Large intestine (tissue), 3 donors: ENCODE measurements around the gene NOL6. TPM values are rescaled to one million over a fixed set of nuclear protein-coding genes. Genes with fewer than 3 reads are reported as not detected.

Experiments
- DNase-seq, 2 donors: peaks; one replicate each; pipeline versions ENCODE4 v3.0.0 to v3.0.0-alpha.2; 2013
- H3K27ac ChIP-seq: one replicate; pipeline ENCODE4 v1.5.1; 2013; ENCODE audit warnings: low read length
- H3K27me3 ChIP-seq: 2 replicates; pipeline ENCODE4 v1.6.1; 2013; ENCODE audit warnings: low read length; ENCODE audit not compliant: control insufficient read depth, insufficient read depth
- H3K36me3 ChIP-seq: 2 replicates; pipeline ENCODE4 v1.6.1; 2013; ENCODE audit warnings: low read length; ENCODE audit not compliant: control insufficient read depth, insufficient read depth
- H3K4me1 ChIP-seq: one replicate; pipeline ENCODE4 v1.6.1; 2013; ENCODE audit warnings: low read length; ENCODE audit not compliant: control insufficient read depth, insufficient read depth
- H3K4me3 ChIP-seq: one replicate; pipeline ENCODE4 v1.5.1; 2013; ENCODE audit warnings: low read length
- H3K9me3 ChIP-seq: one replicate; pipeline ENCODE4 v1.6.1; 2013; ENCODE audit warnings: mild to moderate bottlenecking, low read depth, low read length, moderate library complexity; ENCODE audit not compliant: control insufficient read depth
- WGBS: methylation state at CpG from one replicate; pipeline ENCODE4 v1.1.5; 2013; ENCODE audit warnings: low lambda C conversion rate; ENCODE audit not compliant: insufficient coverage; 5-methylcytosine and 5-hydroxymethylcytosine counted together
- polyA plus RNA-seq: library from polyadenylated mRNA; unstranded; fragments of 120-200 nt; gene quantifications from one replicate; pipeline ENCODE4 v1.2.1, GENCODE V29; 2013

NOL6 gene
- polyA plus RNA-seq, 1 donor, result 22.2 TPM

DNA sequence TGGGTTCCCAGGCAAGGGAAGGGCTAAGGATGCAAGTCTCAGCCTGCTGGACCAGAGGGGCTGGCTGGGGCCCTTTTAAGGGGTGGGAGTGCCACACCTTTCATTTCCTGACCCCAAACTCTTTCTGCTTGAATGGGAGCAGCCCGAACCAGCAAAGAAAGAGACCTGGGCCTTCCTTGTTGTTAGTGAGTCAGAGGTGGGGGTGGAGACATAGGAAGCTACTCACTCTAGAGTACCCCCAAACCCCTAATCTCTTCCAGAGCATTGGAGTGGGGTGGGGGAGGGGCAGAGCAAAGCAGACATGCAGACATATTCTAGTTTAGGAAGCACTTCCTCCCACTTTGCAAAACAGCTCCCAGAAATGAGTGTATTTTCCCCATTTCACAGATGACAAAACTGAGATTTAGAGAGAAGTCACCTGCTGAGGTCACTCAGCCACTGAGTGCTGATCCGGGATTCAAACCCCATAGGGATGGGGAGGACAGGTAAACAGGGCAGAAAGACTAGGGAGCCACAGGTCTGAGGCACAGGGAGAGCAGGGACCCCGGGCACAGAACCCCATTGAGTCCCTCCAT is 20.4 kb downstream of the NOL6 start:
- Histone ChIP-seq H3K27me3 (no peaks in the 10 kb centered on the region), H3K9me3 (no peaks in the 10 kb centered on the region), H3K4me1 (peaks cover 32% of the 10 kb centered on the region), H3K4me3 (no peak overlapping the region), H3K36me3 (no peaks in the 10 kb centered on the region), H3K27ac (peak overlapping the region; percentile 49)
- WGBS, result no CpG with 5 or more reads among the region's 3 CpGs
- no peak for DNase-seq

DNA sequence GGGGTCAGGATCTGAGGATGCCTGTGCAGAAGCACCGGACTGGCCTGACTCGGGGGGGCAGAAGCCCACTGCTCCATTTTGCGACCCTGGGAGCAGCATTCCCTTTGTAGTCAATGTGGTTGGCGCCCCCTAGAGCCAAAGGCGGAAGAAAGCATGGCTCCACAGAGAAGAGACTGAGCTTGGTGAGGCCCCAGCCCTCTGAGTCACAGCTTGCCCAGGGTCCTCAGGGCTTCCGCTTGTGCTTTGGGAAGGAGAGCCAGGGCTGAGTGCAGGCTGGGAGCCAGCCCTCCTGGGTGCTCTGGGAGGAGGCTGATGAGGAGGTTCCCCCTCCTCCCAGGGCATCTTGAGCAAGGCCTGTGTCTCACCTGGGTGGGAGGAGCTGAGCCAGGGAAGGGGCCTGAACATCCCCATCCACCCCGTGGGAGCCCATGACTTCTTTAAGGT is 20.9 kb downstream of the NOL6 start:
- Histone ChIP-seq H3K27ac (peak overlapping the region; percentile 49), H3K4me3 (no peak overlapping the region), H3K4me1 (peaks cover 32% of the 10 kb centered on the region), H3K9me3 (no peaks in the 10 kb centered on the region), H3K27me3 (no peaks in the 10 kb centered on the region), H3K36me3 (no peaks in the 10 kb centered on the region)
- DNase-seq, result peak; percentile 72 to 81
- WGBS, result no CpG with 5 or more reads among the region's 7 CpGs

GRCh38 chr9:33450621-33451146 is 23.0 kb downstream of the NOL6 start:
- WGBS, result no CpG with 5 or more reads among the region's 4 CpGs
- Histone ChIP-seq H3K27ac (no peak overlapping the region), H3K27me3 (no peaks in the 10 kb centered on the region), H3K4me1 (peaks cover 50% of the 10 kb centered on the region), H3K36me3 (no peaks in the 10 kb centered on the region), H3K4me3 (no peak overlapping the region), H3K9me3 (no peaks in the 10 kb centered on the region)
- DNase-seq, result peak; percentile 51 to 66

GRCh38 chr9:33449715-33450114 is 24.0 kb downstream of the NOL6 start:
- Histone ChIP-seq H3K36me3 (no peaks in the 10 kb centered on the region), H3K9me3 (no peaks in the 10 kb centered on the region), H3K27ac (no peak overlapping the region), H3K4me3 (no peak overlapping the region), H3K4me1 (peaks cover 55% of the 10 kb centered on the region), H3K27me3 (no peaks in the 10 kb centered on the region)
- no peak for DNase-seq
- no CpG with 5 or more reads among the region's 5 CpGs for WGBS

DNA sequence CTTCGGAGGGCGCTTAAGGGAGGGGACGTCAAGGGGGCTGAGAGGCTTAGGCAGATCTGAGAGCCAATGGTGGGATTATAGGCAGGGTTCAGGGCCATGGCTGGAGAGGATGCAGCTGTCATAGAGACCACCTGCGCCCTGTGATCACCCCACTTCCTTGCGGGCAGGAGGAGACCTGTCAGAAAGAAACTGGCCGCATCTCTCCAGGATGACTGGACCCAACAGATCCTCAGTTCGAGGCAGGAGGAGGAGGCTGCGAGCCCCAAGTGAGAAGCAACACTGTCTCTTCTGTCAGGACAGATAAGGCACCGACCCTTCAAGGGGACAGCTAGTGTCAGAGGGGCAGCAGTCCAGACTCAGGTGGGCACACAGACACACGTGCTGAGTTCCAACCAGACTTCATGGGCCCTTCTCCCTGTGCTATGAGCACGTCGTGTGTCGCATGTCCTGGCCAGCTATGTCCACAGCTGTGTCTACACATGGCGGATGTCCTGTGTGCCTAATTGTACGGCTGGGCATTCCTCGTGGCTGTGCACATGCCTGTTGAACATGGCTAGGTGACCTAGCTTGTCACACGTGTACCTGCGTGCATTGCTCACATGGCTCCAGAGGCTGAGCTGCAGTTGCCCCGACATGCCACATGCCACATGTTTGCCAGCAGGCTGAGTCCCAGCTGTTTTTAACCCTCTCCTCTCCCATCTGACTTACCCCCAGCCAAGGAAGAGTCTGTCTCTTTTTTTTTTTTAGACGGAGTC is 25.7 kb downstream of the NOL6 start:
- H3K9me3 ChIP-seq, result no peaks in the 10 kb centered on the region
- DNase-seq, result peak in 1 of 2 donors; percentile 43
- peak overlapping the region; percentile 67 for H3K27ac ChIP-seq
- H3K4me1 ChIP-seq, result peaks cover 54% of the 10 kb centered on the region
- WGBS, result 14% methylated on average over 1 of the region's 20 CpGs
- H3K4me3 ChIP-seq, result peak overlapping the region; percentile 31
- peaks cover 7% of the 10 kb centered on the region for H3K36me3 ChIP-seq
- H3K27me3 ChIP-seq, result no peaks in the 10 kb centered on the region

GRCh38 chr9:33446946-33447798 is 26.6 kb downstream of the NOL6 start, which contains the start of gene AQP3:
TSS of gene AQP3 (minus strand) at chr9:33447593. CDS start at chr9:33447530, 63 bp downstream.
- Histone ChIP-seq H3K27ac (peak within 1 kb of the TSS; percentile 95), H3K27me3 (no peaks in the 10 kb centered on the region), H3K36me3 (peaks cover 16% of the 10 kb centered on the region), H3K4me3 (peak within 1 kb of the TSS; percentile 64), H3K4me1 (peaks cover 61% of the 10 kb centered on the region), H3K9me3 (no peaks in the 10 kb centered on the region)
- DNase-seq, result peak; percentile 86 to 94
- no CpG with 5 or more reads among the region's 50 CpGs for WGBS

- no peaks in the 10 kb centered on the region for H3K9me3 ChIP-seq
- no peak for DNase-seq
- peak overlapping the region; percentile 95 for H3K27ac ChIP-seq
- peaks cover 23% of the 10 kb centered on the region for H3K36me3 ChIP-seq
- no peaks in the 10 kb centered on the region for H3K27me3 ChIP-seq
- WGBS, result no CpG with 5 or more reads among the region's 12 CpGs
- H3K4me1 ChIP-seq, result peaks cover 67% of the 10 kb centered on the region
- H3K4me3 ChIP-seq, result peak overlapping the region; percentile 64
These were observed 27.3 kb downstream of the NOL6 start for GRCh38 chr9:33446240-33446945.

DNA sequence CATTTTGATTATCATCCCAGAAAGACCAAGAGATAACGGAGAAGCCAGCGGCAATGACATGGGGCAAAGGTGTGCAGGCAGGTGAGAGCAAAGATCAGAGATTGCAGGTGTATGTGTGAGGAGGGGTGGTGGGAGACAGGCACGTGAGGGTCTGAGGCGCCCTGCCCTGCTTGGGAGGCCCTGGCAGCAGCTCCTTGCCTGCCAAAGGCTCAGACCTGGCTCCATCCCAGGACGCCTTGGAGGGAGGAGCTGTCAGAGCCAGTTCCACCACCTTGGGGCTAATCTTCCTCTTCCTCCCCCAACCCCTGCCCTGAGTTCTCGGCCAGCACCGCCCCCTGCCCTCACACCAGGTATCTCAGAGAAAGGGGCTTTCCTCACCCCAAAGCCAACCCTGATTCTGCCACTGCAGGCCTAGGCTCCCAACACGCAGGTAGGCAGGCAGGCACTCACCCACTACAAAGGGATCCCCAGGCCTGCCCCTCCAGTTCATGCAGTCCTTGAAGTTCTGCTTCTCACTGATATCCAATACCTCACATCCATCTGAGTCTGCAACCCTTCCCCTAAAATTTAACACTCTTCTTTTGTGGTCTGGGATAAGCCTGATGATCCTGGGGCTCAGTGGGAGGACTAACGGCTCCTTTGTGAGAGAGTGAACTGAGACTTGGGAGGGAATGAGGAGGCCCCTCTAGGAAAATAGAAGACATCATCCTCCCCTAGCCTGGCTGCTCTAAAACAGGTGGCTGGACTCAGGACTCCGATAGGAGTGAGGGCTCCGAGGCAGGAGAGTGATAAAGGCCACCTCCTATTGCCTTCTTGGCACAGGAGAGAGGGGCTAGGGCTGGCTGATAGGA is 28.1 kb downstream of the NOL6 start:
- peaks cover 63% of the 10 kb centered on the region for H3K4me1 ChIP-seq
- H3K9me3 ChIP-seq, result no peaks in the 10 kb centered on the region
- no peaks in the 10 kb centered on the region for H3K27me3 ChIP-seq
- peak overlapping the region; percentile 64 for H3K4me3 ChIP-seq
- peak; percentile 88 to 91 for DNase-seq
- peak overlapping the region; percentile 95 for H3K27ac ChIP-seq
- peaks cover 26% of the 10 kb centered on the region for H3K36me3 ChIP-seq
- 30% methylated on average over 2 of the region's 11 CpGs for WGBS

- Histone ChIP-seq H3K36me3 (peaks cover 28% of the 10 kb centered on the region), H3K4me1 (peaks cover 67% of the 10 kb centered on the region), H3K27me3 (no peaks in the 10 kb centered on the region), H3K27ac (peak overlapping the region; percentile 95), H3K9me3 (no peaks in the 10 kb centered on the region), H3K4me3 (no peak overlapping the region)
- DNase-seq, result peak in 1 of 2 donors; percentile 57
- no CpG with 5 or more reads among the region's 10 CpGs for WGBS
These were observed 30.1 kb downstream of the NOL6 start for GRCh38 chr9:33443464-33444154.
